Heart right ventricle (tissue), 16 donors: ENCODE results near the gene RAB5IF. TPM values are rescaled to one million over a fixed set of nuclear protein-coding genes. Genes with fewer than 3 reads are reported as not detected.

Experiments used
- ATAC-seq, 8 donors: fragments of 200-7000 bp; cut with Tn5 transposase; one replicate each; pipeline ENCODE4 v1.9.1; 2020; ENCODE audit warnings: mild to moderate bottlenecking in 8 of 8, moderate library complexity in 8 of 8, moderate number of reproducible peaks in 1 of 8
- DNase-seq, 2 donors: peaks; one replicate each; pipeline ENCODE4 v3.0.0-alpha.2; 2020
- H3K27ac ChIP-seq, 10 donors: fragments of 200-600 bp; sonication (generic) in 2 of 10; one replicate each; pipeline versions ENCODE4 v1.5.0 to v1.8.0; 2020 to 2022; ENCODE audit warnings: mild to moderate bottlenecking in 3 of 10
- H3K27me3 ChIP-seq, 7 donors: fragments of 200-600 bp; one replicate each; pipeline ENCODE4 v1.8.0; 2021 to 2022; ENCODE audit warnings: mild to moderate bottlenecking in 2 of 7
- H3K36me3 ChIP-seq, 9 donors: fragments of 200-600 bp; sonication (generic) in 1 of 9; one replicate each; pipeline versions ENCODE4 v1.5.0 to v1.8.0; 2020 to 2022; ENCODE audit warnings: mild to moderate bottlenecking in 2 of 9
- H3K4me1 ChIP-seq, 9 donors: fragments of 200-600 bp; sonication (generic) in 1 of 9; one replicate each; pipeline versions ENCODE4 v1.5.0 to v1.8.0; 2020 to 2022; ENCODE audit warnings: mild to moderate bottlenecking in 4 of 9
- H3K4me3 ChIP-seq, 10 donors: fragments of 200-600 bp; sonication (generic) in 2 of 10; one replicate each; pipeline versions ENCODE4 v1.5.0 to v1.8.0; 2020 to 2022; ENCODE audit warnings: mild to moderate bottlenecking in 7 of 10, moderate library complexity in 2 of 10
- H3K9me3 ChIP-seq, 11 donors: fragments of 200-600 bp in 10 of 11; sonication (generic) in 2 of 11; one replicate each; pipeline versions ENCODE4 v1.5.0 to v1.8.0; 2013 to 2022; ENCODE audit warnings: mild to moderate bottlenecking in 2 of 11, control low read depth in 1 of 11, moderate library complexity in 1 of 11
- WGBS, 2 donors: extraction: QIAGEN DNeasy Blood & Tissue Kit; methylation state at CpG; one replicate each; pipeline ENCODE4 v1.1.7; 2013; ENCODE audit warnings: inconsistent platforms in 1 of 2; 5-methylcytosine and 5-hydroxymethylcytosine counted together
- intact Hi-C, 10 donors: fragments of 100-400 bp; cut with DNase I; formaldehyde crosslinking; loops; one replicate each; pipeline versions ENCODE4 v1.11.1 to v1.14.2; 2022
- polyA plus RNA-seq, 2 donors: library from polyadenylated mRNA; stranded (reverse); fragments of 200-250 nt; gene quantifications; one replicate each; pipeline ENCODE4 v1.2.3, GENCODE V29; 2013
- total RNA-seq, 10 donors: library from RNA; stranded (reverse); fragmentation: NEBNext Ultra II Directional in 3 of 10; extraction: Animal tissue kit (Norgen Biotek cat#: 25700) in 3 of 10; gene quantifications; one replicate each; pipeline versions ENCODE4 v1.2.1 to v1.2.4, GENCODE V29; 2021 to 2023
- TF ChIP-seq, protein P1 (sequence below), 9 donors: fragments of 200-600 bp; sonication (generic) in 2 of 9; IDR thresholded peaks; one replicate each; pipeline versions ENCODE4 v1.5.0 to v1.8.0; 2021 to 2022; ENCODE audit warnings: antibody characterized with exemption in 9 of 9, mild to moderate bottlenecking in 5 of 9, moderate library complexity in 1 of 9
- donor health status: Arrhythmogenic right ventricular cardiomyopathy.
- donor health status: ischemic (EF 13 %, LVEDD 7.1; RV severe dilation, severe dysfunction).
- donor health status: healthy with polysubstance abuse.
- donor health status: DM: no; HTN: yes; CAD: no.
- donor health status: DM: no; HTN: no; CAD: no.
- donor health status: ischemic (EF 25% LVEDD 6.9; RV normal size, moderate dysfunction).
- donor health status: ischemic (EF 25% LVEDD 5.7; RV mildly dilated, moderate dysfunction).
- donor health status: healthy.
- donor health status: DM: yes; HTN: yes; CAD: no.
- donor health status: Ischemic cardiomyopathy.
- donor health status: ischemic (EF 35%, LVEDD 5.7; RV mildly dilated, moderate dysfunction).
- donor health status: nonischemic (EF 11% LVEDD 7.7; RV severe dilation, severe dysfunction).
- donor health status: DM: yes; HTN: yes; CAD: no.
- donor health status: PGD.
- donor health status: ischemic (EF 29% LVEDD 5.4; RV normal size, mild dysfunction).
- donor health status: nonischemic (EF 23%, LVEDD 6.1; RV moderate dilation, normal function).

The RAB5IF gene
- total and polyA plus RNA-seq, 12 donors = 40.4 to 120 (median 49.2) TPM

DNA sequence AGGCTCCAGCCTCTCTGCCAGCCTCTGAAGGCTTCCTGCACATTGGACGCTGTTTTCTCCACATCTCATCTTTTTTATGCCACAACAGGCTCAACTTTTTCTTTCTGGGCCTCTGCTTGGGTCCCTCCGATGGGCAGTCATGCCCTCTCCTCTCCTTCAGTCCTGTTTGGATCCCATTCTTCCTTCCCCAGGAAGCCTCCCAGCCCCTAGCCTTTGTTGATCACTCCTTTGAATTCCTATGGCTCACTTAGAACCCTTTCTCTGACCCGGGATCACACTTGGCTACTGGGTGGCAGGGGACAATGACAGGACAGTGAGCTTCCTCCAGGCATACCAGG lies 35.9 kb downstream of the RAB5IF start:
- ATAC-seq (no peak), DNase-seq (no peak)
- no peaks in the 10 kb centered on the region for H3K9me3 ChIP-seq
- intact Hi-C loops = no loop called here
- no peak overlapping the region for H3K4me3 ChIP-seq
- no peaks in the 10 kb centered on the region for H3K27me3 ChIP-seq
- H3K36me3 ChIP-seq = peaks cover 0 to 19% (median 0%) of the 10 kb centered on the region in 9 donors
- TF ChIP-seq, protein P1, sequence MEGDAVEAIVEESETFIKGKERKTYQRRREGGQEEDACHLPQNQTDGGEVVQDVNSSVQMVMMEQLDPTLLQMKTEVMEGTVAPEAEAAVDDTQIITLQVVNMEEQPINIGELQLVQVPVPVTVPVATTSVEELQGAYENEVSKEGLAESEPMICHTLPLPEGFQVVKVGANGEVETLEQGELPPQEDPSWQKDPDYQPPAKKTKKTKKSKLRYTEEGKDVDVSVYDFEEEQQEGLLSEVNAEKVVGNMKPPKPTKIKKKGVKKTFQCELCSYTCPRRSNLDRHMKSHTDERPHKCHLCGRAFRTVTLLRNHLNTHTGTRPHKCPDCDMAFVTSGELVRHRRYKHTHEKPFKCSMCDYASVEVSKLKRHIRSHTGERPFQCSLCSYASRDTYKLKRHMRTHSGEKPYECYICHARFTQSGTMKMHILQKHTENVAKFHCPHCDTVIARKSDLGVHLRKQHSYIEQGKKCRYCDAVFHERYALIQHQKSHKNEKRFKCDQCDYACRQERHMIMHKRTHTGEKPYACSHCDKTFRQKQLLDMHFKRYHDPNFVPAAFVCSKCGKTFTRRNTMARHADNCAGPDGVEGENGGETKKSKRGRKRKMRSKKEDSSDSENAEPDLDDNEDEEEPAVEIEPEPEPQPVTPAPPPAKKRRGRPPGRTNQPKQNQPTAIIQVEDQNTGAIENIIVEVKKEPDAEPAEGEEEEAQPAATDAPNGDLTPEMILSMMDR (IDR thresholded peaks at IDR 0.05) = no peak
- peaks cover 0 to 7% (median 0%) of the 10 kb centered on the region in 9 donors for H3K4me1 ChIP-seq
- no peak overlapping the region for H3K27ac ChIP-seq
- 85 to 90% methylated on average over 3 of the region's 3 CpGs for WGBS, 2 donors

GRCh38 chr20:36642136-36642535 lies 36.6 kb downstream of the RAB5IF start:
- intact Hi-C loops = no loop called here
- WGBS, 2 donors = 71 to 73% methylated on average over 6 of the region's 6 CpGs
- ATAC-seq (no peak), DNase-seq (no peak)
- no peaks in the 10 kb centered on the region for H3K9me3 ChIP-seq
- H3K4me1 ChIP-seq = peaks cover 0 to 9% (median 0%) of the 10 kb centered on the region in 9 donors
- H3K4me3 ChIP-seq = no peak overlapping the region
- peaks cover 0 to 19% (median 0%) of the 10 kb centered on the region in 9 donors for H3K36me3 ChIP-seq
- no peaks in the 10 kb centered on the region for H3K27me3 ChIP-seq
- TF ChIP-seq, protein P1 (IDR thresholded peaks at IDR 0.05) = no peak
- no peak overlapping the region for H3K27ac ChIP-seq

- WGBS, 2 donors = 76 to 80% methylated on average over 5 of the region's 5 CpGs
- intact Hi-C loops = no loop called here
- peak in 1 of 8 donors; percentile 38 for ATAC-seq
These were observed 38.6 kb downstream of the RAB5IF start for GRCh38 chr20:36644032-36644705.

DNA sequence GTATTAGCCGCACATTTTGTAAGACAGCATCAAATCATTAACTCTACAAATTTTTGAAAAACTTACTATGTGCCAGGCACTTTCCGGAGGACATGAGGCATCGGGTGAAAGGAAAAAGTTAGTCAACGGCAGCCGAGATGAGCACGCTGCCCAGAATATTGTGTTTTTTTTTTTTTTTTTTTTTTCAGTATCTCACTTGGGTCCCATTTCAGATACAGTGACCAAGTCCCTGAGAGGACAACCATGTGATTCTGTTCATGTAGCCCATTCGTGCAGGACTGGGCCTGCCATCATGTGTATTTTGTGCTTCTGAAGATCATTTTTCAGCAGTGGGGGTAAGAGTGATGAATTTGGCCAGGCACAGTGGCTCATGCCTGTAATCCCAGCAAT lies 39.1 kb downstream of the RAB5IF start:
- intact Hi-C loops = no loop called here
- 81 to 86% methylated on average over 7 of the region's 7 CpGs for WGBS, 2 donors
- H3K4me1 ChIP-seq = peaks cover 0 to 9% (median 0%) of the 10 kb centered on the region in 9 donors
- no peaks in the 10 kb centered on the region for H3K9me3 ChIP-seq
- TF ChIP-seq, protein P1 (IDR thresholded peaks at IDR 0.05) = no peak
- ATAC-seq (no peak), DNase-seq (no peak)
- H3K27me3 ChIP-seq = no peaks in the 10 kb centered on the region
- peak overlapping the region in 1 of 10 donors; percentile 84 for H3K27ac ChIP-seq
- H3K36me3 ChIP-seq = peaks cover 0 to 10% (median 0%) of the 10 kb centered on the region in 9 donors
- H3K4me3 ChIP-seq = peak overlapping the region in 1 of 10 donors; percentile 51

More at GRCh38 chr20:36644032-36644705, 38.6 kb downstream of the RAB5IF start:
- peaks cover 0 to 9% (median 0%) of the 10 kb centered on the region in 9 donors for H3K4me1 ChIP-seq
- H3K9me3 ChIP-seq = no peaks in the 10 kb centered on the region
- TF ChIP-seq, protein P1 (IDR thresholded peaks at IDR 0.05) = no peak
- H3K27me3 ChIP-seq = no peaks in the 10 kb centered on the region
- DNase-seq = no peak
- peak overlapping the region in 1 of 10 donors; percentile 51 for H3K4me3 ChIP-seq
- H3K27ac ChIP-seq = peak overlapping the region in 1 of 10 donors; percentile 84
- H3K36me3 ChIP-seq = peaks cover 0 to 11% (median 0%) of the 10 kb centered on the region in 9 donors
